ENCODE measurements around the gene PICALM. TPM values are rescaled to one million over a fixed set of nuclear protein-coding genes. Genes with fewer than 3 reads are reported as not detected.
"Not testable (repeated sequence)": the region's sequence is repeated elsewhere in the genome, so short reads cannot be mapped to it uniquely, and the experiment has no call there.

PICALM gene
- total RNA-seq, 2 donors from 2014 or later = 130 to 149 TPM

GRCh38 chr11:85951428-85952107, 117.3 kb downstream of the PICALM start:
- intact Hi-C loops (cut with DNase I, micrococcal nuclease) = no loop called here
- peak; percentile 13 for ATAC-seq
- DNase-seq = no peak

DNA sequence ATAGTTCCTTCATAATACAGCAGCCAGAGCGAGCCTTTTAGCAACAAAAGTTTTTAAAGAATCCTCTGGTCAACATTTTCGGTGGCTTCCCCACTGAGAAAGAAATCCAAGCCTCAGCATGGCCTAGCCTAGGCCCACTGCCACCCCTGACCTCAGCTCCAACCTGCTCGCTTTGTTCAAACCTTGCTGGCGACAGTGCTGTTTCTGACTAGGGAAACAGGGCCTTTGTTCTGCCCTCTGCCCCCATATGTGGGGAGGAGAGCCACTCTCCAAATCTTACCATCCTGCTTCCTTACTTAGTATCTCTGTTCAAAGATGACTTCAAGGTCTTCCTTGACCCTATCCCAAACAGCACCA, 117.9 kb downstream of the PICALM start:
- intact Hi-C loops (cut with DNase I, micrococcal nuclease) = no loop called here
- ATAC-seq (peak; percentile 15), DNase-seq (no peak)

DNA sequence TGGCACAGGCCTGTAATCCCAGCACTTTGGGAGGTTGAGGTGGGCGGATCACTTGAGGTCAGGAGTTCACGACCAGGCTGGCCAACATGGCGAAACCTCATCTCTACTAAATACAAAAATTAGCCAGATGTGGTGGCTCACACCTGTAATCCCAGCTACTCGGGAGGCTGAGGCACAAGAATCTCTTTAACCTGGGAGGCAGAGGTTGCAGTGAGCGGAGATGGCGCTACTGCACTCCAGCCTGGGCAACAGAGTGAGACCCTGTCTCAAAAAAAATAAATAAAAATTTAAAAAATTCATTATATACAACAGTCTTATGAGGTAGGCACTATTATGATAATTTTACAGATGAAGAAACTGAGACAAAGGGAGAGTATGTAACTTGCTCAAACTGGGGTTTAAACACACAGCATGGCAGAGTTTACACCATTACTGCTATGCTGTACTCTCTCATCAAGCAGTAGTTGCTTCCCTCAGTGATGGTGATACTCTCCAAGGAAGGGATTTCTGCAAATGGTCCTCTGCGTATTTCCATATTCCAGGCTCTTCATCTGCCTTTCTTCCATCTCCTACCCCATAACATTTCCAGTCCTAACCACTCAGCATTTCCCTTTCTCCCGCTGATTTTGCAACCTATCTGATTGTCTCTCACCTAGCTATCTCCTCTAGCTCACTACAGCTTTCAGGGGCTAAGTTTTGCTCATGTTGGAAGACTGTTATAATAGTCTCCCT, 118.4 kb downstream of the PICALM start:
- intact Hi-C loops (cut with DNase I, micrococcal nuclease) = no loop called here
- ATAC-seq (peak; percentile 18), DNase-seq (no peak)

DNA sequence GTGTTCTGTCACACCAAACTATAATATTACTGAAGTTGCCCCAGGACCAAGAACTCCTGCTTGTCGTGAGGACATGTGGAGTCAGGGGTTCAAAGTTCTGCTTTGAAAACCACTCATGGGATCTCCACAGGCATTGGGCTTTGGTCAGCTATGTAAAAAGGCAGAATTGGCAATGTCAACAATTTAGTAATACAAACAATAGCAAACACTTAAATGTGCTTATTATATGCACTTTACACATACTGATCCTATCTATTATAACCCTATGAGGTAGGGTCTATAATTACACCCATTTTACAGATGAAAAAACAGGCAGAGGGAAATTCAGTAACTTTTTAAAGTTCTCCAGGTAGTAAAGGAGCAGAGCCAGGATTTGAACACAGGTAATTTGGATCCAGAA, 119.1 kb downstream of the PICALM start:
- intact Hi-C loops (cut with DNase I, micrococcal nuclease) = no loop called here
- no peak for DNase-seq

GRCh38 chr11:85948884-85949283, 120.0 kb downstream of the PICALM start:
- DNase-seq = no peak
- intact Hi-C loops (cut with DNase I, micrococcal nuclease) = no loop called here
- no peak for ATAC-seq

More for the DNA sequence above, 119.1 kb downstream of the PICALM start:
- ATAC-seq = no peak

GRCh38 chr11:85947431-85948272, 121.2 kb downstream of the PICALM start:
- no peak for DNase-seq
- intact Hi-C loops (cut with DNase I, micrococcal nuclease) = no loop called here

DNA sequence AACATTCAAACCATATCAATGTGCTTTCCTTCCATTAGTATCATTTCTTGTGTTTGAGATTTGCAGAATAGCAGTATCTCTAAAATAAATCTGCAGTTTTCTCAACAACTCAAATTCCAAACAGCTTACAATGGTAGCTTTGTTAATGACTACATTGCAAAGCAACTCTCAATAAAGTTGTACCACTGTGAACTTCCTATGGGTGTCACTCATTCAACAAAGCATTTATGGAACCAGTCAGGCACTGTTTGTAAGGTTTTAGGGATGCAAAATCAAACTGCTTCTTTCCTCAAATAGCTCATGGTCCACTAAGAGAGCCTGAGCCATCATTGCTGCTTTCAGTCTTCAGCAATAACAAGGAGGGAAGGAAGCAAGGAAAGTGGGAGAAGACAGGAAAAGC, 122.7 kb downstream of the PICALM start:
- intact Hi-C loops (cut with DNase I, micrococcal nuclease) = no loop called here
- ATAC-seq (no peak), DNase-seq (no peak)

More at GRCh38 chr11:85947431-85948272, 121.2 kb downstream of the PICALM start:
- peak; percentile 30 for ATAC-seq

- no peak for ATAC-seq
- DNase-seq = no peak
- intact Hi-C loops (cut with DNase I, micrococcal nuclease) = no loop called here
Measured at GRCh38 chr11:85945788-85946187, 123.1 kb downstream of the PICALM start.

DNA sequence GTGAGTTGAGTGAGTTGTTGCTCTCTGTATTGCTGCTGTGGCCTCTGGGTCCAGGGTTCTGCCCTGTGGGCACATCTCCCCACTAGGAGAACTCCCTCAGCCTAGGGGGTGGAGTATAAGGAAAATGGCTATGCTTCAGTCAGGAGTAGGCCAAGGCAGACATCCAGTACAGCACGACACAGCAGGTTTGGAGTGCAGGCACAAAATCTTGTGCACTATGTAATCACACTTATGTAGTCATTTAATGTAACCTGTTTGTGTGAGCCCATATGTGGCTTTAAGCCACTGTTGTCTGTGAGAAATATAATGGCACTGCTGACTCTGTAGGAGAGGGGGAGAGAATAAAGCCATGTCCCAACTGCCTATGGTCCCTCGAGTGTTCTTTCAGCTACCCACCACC, 123.6 kb downstream of the PICALM start:
- ATAC-seq (no peak), DNase-seq (no peak)
- intact Hi-C loops (cut with DNase I, micrococcal nuclease) = no loop called here

GRCh38 chr11:85941380-85941973, 127.4 kb downstream of the PICALM start:
- intact Hi-C loops (cut with DNase I, micrococcal nuclease) = loop anchor here in 1 of 2 donors (5.0 kb wide), 1 partner anchor 276 kb away; no protein-coding TSS in a partner anchor
- peak in 1 of 2 donors; percentile 30 for DNase-seq
- ATAC-seq = peak; percentile 75

- intact Hi-C loops (cut with DNase I, micrococcal nuclease) = loop anchor here in 1 of 2 donors (5.0 kb wide), 1 partner anchor 278 kb away; no protein-coding TSS in a partner anchor
- ATAC-seq (peak; percentile 56), DNase-seq (no peak)
Measured at GRCh38 chr11:85939099-85940015, 129.5 kb downstream of the PICALM start.

DNA sequence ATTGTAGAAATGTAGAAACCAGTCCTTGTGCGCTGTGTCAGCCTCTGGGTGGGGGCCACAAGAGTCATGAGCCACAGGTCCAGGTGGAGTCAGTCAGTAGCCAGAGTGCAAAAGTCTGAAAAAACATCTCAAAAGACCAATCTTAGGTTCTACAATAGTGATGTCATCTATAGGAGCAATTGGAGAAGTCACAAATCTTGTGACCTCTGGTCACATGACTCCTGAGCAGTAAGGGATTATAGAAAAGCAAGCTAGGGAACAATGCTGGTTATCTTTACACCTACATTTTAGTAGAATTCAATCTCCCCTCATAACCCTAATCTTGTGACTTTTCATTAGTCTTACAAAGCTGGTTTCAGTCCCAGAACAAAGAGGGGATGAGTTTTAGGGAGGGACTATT, 131.0 kb downstream of the PICALM start:
- intact Hi-C loops (cut with DNase I, micrococcal nuclease) = no loop called here
- DNase-seq = no peak

GRCh38 chr11:85935751-85936150, 133.1 kb downstream of the PICALM start:
- intact Hi-C loops (cut with DNase I, micrococcal nuclease) = no loop called here
- DNase-seq (no peak), ATAC-seq (no peak)

More for the DNA sequence above, 131.0 kb downstream of the PICALM start:
- no peak for ATAC-seq

- intact Hi-C loops (cut with DNase I, micrococcal nuclease) = no loop called here
- ATAC-seq (no peak), DNase-seq (no peak)
Measured at GRCh38 chr11:85934596-85935169, 134.2 kb downstream of the PICALM start.

- no peak for DNase-seq
- intact Hi-C loops (cut with DNase I, micrococcal nuclease) = no loop called here
- ATAC-seq = no peak
Measured at GRCh38 chr11:85930879-85931366, 138.0 kb downstream of the PICALM start.

- intact Hi-C loops (cut with DNase I, micrococcal nuclease); DNase-seq; ATAC-seq: not testable (repeated sequence)
Measured at GRCh38 chr11:85926653-85927214, 142.2 kb downstream of the PICALM start.

DNA sequence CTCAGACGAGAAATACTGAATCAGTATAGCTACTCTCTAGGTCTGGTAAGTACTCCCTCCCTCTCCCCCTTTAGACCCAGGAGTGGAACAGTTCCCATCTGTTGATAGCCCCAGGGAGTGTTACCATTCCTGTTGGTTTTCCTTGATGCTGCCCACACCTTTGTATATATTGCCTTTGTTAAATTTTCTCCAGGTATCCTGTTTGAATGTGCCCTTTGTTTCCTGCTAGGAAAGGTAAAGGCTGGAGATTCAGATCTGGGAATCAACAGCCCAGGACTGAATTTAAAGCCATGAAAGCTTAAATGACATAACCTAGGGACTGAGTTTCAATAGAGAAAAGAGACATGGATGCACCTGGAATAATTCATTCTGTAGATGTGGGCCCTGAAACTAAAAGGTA, 145.4 kb downstream of the PICALM start:
- intact Hi-C loops (cut with DNase I, micrococcal nuclease) = no loop called here
- no peak for DNase-seq
- ATAC-seq = peak; percentile 100
